ENCODE measurements around the gene FAM170B. TPM values are rescaled to one million over a fixed set of nuclear protein-coding genes. Genes with fewer than 3 reads are reported as not detected.
A peak's percentile ranks its signal among the peaks of the same experiment; 100 is the strongest.

The FAM170B gene
- total RNA-seq, 2 donors from 2014 or later = not detected

- TF ChIP-seq CTCF (IDR thresholded peaks at IDR 0.05) = no peak
- no peaks in the 10 kb centered on the region for H3K27me3 ChIP-seq
- no peaks in the 10 kb centered on the region for H3K9me3 ChIP-seq
- H3K27ac ChIP-seq = no peak overlapping the region
- intact Hi-C loops (cut with DNase I) = loop anchor here (5.0 kb wide), 3 partner anchors 181 to 506 kb away; no protein-coding TSS in a partner anchor
- H3K9ac ChIP-seq (ENCODE audit: low read depth in 2 of 2, low read length in 2 of 2) = no peak overlapping the region
- H3K4me1 ChIP-seq = no peaks in the 10 kb centered on the region
- H3K36me3 ChIP-seq = no peaks in the 10 kb centered on the region
- DNase-seq = no peak
- H3K4me3 ChIP-seq = no peak overlapping the region
These were observed 29.9 kb upstream of the FAM170B start for GRCh38 chr10:49163741-49164140.

- no peak for DNase-seq
- intact Hi-C loops (cut with DNase I) = loop anchor here (5.0 kb wide), 3 partner anchors 181 to 506 kb away; no protein-coding TSS in a partner anchor
- Histone ChIP-seq H3K9me3 (no peaks in the 10 kb centered on the region), H3K4me3 (no peak overlapping the region), H3K4me1 (no peaks in the 10 kb centered on the region), H3K27me3 (no peaks in the 10 kb centered on the region), H3K9ac (ENCODE audit: low read depth in 2 of 2, low read length in 2 of 2) (peak overlapping the region in 1 of 2 donors; percentile 8), H3K27ac (no peak overlapping the region), H3K36me3 (no peaks in the 10 kb centered on the region)
- TF ChIP-seq CTCF (IDR thresholded peaks at IDR 0.05) = no peak
These were observed 29.0 kb upstream of the FAM170B start for GRCh38 chr10:49162761-49163310.

GRCh38 chr10:49162063-49162462 is 28.2 kb upstream of the FAM170B start:
- Histone ChIP-seq H3K27me3 (no peaks in the 10 kb centered on the region), H3K27ac (no peak overlapping the region), H3K9ac (ENCODE audit: low read depth in 2 of 2, low read length in 2 of 2) (no peak overlapping the region), H3K9me3 (no peaks in the 10 kb centered on the region), H3K4me3 (no peak overlapping the region), H3K4me1 (no peaks in the 10 kb centered on the region), H3K36me3 (no peaks in the 10 kb centered on the region)
- TF ChIP-seq CTCF (IDR thresholded peaks at IDR 0.05) = no peak
- intact Hi-C loops (cut with DNase I) = loop anchor here (5.0 kb wide), 3 partner anchors 180 to 505 kb away; no protein-coding TSS in a partner anchor
- no peak for DNase-seq

GRCh38 chr10:49161411-49161997 is 27.7 kb upstream of the FAM170B start:
- Histone ChIP-seq H3K9me3 (no peaks in the 10 kb centered on the region), H3K4me1 (no peaks in the 10 kb centered on the region), H3K4me3 (no peak overlapping the region), H3K9ac (ENCODE audit: low read depth in 2 of 2, low read length in 2 of 2) (no peak overlapping the region), H3K27ac (no peak overlapping the region), H3K36me3 (no peaks in the 10 kb centered on the region), H3K27me3 (no peaks in the 10 kb centered on the region)
- TF ChIP-seq CTCF (IDR thresholded peaks at IDR 0.05) = no peak
- no peak for DNase-seq
- intact Hi-C loops (cut with DNase I) = loop anchor here (5.0 kb wide), 3 partner anchors 179 to 504 kb away; no protein-coding TSS in a partner anchor

GRCh38 chr10:49160814-49161213 is 27.0 kb upstream of the FAM170B start:
- DNase-seq = no peak
- no peak overlapping the region for H3K9ac ChIP-seq (ENCODE audit: low read depth in 2 of 2, low read length in 2 of 2)
- intact Hi-C loops (cut with DNase I) = loop anchor here (5.0 kb wide), 3 partner anchors 179 to 504 kb away; no protein-coding TSS in a partner anchor
- H3K27me3 ChIP-seq = no peaks in the 10 kb centered on the region
- no peaks in the 10 kb centered on the region for H3K9me3 ChIP-seq
- H3K36me3 ChIP-seq = no peaks in the 10 kb centered on the region
- no peak overlapping the region for H3K27ac ChIP-seq
- no peaks in the 10 kb centered on the region for H3K4me1 ChIP-seq
- TF ChIP-seq CTCF (IDR thresholded peaks at IDR 0.05) = no peak
- H3K4me3 ChIP-seq = no peak overlapping the region
